ENCODE data around the gene DNAJC30.

DNA sequence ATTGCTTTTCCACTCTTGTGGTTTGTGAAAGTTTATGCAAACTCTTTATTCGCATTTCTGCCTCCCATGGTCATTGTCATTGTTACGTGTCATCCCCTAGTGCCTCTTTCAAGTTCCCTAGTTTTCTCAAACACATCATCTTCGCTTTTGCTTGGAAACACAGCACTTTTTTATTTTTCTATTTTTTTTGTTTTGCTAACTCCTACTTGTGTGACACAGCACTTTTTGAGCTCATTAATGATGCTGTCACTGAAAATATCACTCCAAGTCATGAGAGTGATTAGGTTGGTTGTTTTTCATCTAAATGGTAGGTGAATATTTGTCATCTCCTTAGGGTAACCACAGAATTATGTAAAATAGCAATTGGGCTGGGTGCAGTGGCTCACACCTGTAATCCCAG, 44.7 kb upstream of the DNAJC30 start:
- TF ChIP-seq ZNF274 (IDR thresholded peaks at IDR 0.05; ENCODE audit: low read depth, low read length), result no peak
- TF ChIP-seq SUZ12 (IDR thresholded peaks at IDR 0.05; ENCODE audit: extremely low read depth, insufficient read depth, insufficient read length), result no peak

Data from NT2/D1 (cell line).